Spleen (tissue), 11 donors: ENCODE measurements around the gene TNFAIP6. TPM values are rescaled to one million over a fixed set of nuclear protein-coding genes. Genes with fewer than 3 reads are reported as not detected.

Source experiments
- DNase-seq: peaks from one replicate; pipeline ENCODE4 v3.0.0-alpha.2; 2020
- H3K27ac ChIP-seq, 8 donors: fragments of 200-600 bp; sonication (generic) in 7 of 8; 1 replicate in 4 of 8; 2 replicates in 4 of 8; pipeline versions ENCODE4 v1.5.0 to v1.8.0; 2016 to 2021; ENCODE audit warnings: inconsistent platforms in 4 of 8, mild to moderate bottlenecking in 4 of 8, moderate library complexity in 1 of 8
- H3K27me3 ChIP-seq, 7 donors: fragments of 200-600 bp; sonication (generic) in 6 of 7; replicated peaks in 1 of 7; 1 replicate in 4 of 7; 2 replicates in 3 of 7; pipeline versions ENCODE4 v1.5.0 to v1.8.0; 2016 to 2021; ENCODE audit warnings: inconsistent platforms in 3 of 7, mild to moderate bottlenecking in 1 of 7
- H3K36me3 ChIP-seq, 6 donors: fragments of 200-600 bp; sonication (generic) in 5 of 6; 1 replicate in 4 of 6; 2 replicates in 2 of 6; pipeline versions ENCODE4 v1.5.0 to v1.8.0; 2016 to 2021; ENCODE audit warnings: inconsistent platforms in 2 of 6
- H3K4me1 ChIP-seq, 6 donors: fragments of 200-600 bp; sonication (generic) in 5 of 6; 1 replicate in 3 of 6; 2 replicates in 3 of 6; pipeline versions ENCODE4 v1.5.0 to v1.8.0; 2016 to 2021; ENCODE audit warnings: inconsistent platforms in 3 of 6
- H3K4me3 ChIP-seq, 8 donors: fragments of 200-600 bp; sonication (generic) in 7 of 8; 1 replicate in 4 of 8; 2 replicates in 4 of 8; pipeline versions ENCODE4 v1.5.0 to v1.8.0; 2016 to 2021; ENCODE audit warnings: inconsistent platforms in 4 of 8, mild to moderate bottlenecking in 4 of 8, moderate library complexity in 2 of 8
- H3K9me3 ChIP-seq, 8 donors: fragments of 200-600 bp; sonication (generic) in 7 of 8; 1 replicate in 4 of 8; 2 replicates in 4 of 8; pipeline versions ENCODE4 v1.5.0 to v1.8.0; 2016 to 2021; ENCODE audit warnings: inconsistent platforms in 4 of 8
- POLR2A ChIP-seq, 3 donors: fragments of 450-650 bp; IDR thresholded peaks; one replicate each; pipeline ENCODE4 v1.5.1; 2017; ENCODE audit warnings: antibody characterized with exemption in 3 of 3, mild to moderate bottlenecking in 1 of 3
- POLR2AphosphoS5 ChIP-seq, 3 donors: sonication (generic); formaldehyde crosslinking; IDR thresholded peaks; one replicate each; pipeline ENCODE4 v1.5.1; 2017; ENCODE audit warnings: antibody characterized with exemption in 3 of 3
- WGBS, 5 donors: extraction: QIAGEN DNeasy Blood & Tissue Kit in 3 of 5; methylation state at CpG; one replicate each; pipeline versions ENCODE4 v1.1.5 to v1.1.7; 2013 to 2018; 5-methylcytosine and 5-hydroxymethylcytosine counted together
- intact Hi-C: fragments of 100-400 bp; cut with DNase I; formaldehyde crosslinking; loops from one replicate; pipeline ENCODE4 v1.15.0; 2023; ENCODE audit warnings: low total_unique reads
- polyA plus RNA-seq, 3 donors: library from polyadenylated mRNA; stranded (reverse); fragments of 200-250 nt; gene quantifications; one replicate each; pipeline ENCODE4 v1.2.1, GENCODE V29; 2013
- total RNA-seq, 7 donors: library from RNA; depleted of rRNA in 3 of 7; stranded (reverse); fragments of >200 nt in 3 of 7; fragmentation: NEBNext Ultra II Directional in 4 of 7; extraction: Animal tissue kit (Norgen Biotek cat#: 25700) in 4 of 7; gene quantifications; one replicate each; pipeline versions ENCODE4 v1.1.0 to v1.2.1, GENCODE V29; 2016 to 2021
- TF ChIP-seq, protein P1 (sequence below), 11 experiments: fragments of 200-600 bp in 7 of 11; fragments of 450-650 bp in 4 of 11; sonication (generic) in 4 of 11; IDR thresholded peaks in 8 of 11; conservative IDR thresholded peaks in 3 of 11; 1 replicate in 7 of 11; 2 replicates in 4 of 11; pipeline versions ENCODE4 v1.4.0 to v1.8.0; 2016 to 2021; ENCODE audit warnings: antibody characterized with exemption in 11 of 11, inconsistent platforms in 4 of 11, mild to moderate bottlenecking in 1 of 11
- donor health status: healthy with polysubstance abuse.
- donor health status: DM: no; HTN: no; CAD: no; lungs with moderate emphysema.
- donor health status: DM: no; HTN: no; CAD: no.
- donor health status: Bipolar disorder and iron deficiency.
- donor health status: healthy.
- donor health status: DM: no; HTN: no; CAD: no.
- donor health status: DM: yes; HTN: yes; CAD: no.

TNFAIP6 gene
- total and polyA plus RNA-seq, 10 donors, result 0.46 to 19.7 (median 4.1) TPM

DNA sequence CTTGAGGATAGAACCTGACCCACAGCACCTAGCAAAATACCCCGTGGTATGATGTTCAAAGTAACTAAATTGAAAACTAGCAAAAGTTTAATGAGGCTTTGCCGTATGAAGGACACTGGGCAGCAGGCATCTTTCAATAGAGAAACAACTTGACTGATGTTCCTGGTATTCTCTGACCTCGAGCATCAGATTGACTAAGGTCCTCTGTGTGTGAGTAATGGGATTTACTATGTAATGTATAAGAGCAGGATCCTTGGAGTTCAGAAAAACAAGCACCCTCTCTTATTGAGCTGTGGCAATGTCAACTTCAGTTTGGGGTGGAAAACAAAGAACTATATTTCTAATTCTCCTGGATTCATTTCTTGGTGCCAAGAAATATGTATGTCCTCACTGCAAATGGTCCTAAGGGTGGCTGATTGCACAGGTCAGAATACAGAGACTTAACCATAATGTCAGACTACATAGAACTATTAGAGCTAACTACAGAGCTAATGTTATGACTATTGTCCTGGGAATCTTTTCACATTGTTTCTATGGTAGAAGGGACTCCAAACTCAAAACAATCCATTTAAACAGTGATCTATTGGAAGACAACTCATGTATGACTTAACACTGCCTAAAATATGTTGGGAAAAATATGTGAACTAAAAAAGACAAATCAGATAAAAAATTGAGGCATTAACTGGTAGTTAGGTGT is 4.4 kb downstream of the TNFAIP6 start:
- intact Hi-C loops, result no loop called here
- peaks cover 0 to under 1% (median 0%) of the 10 kb centered on the region in 6 donors for H3K36me3 ChIP-seq
- no peaks in the 10 kb centered on the region for H3K27me3 ChIP-seq
- no peak overlapping the region for H3K27ac ChIP-seq
- no peak overlapping the region for H3K4me3 ChIP-seq
- H3K9me3 ChIP-seq, result no peaks in the 10 kb centered on the region
- peaks cover 0 to 5% (median 0%) of the 10 kb centered on the region in 6 donors for H3K4me1 ChIP-seq
- WGBS, 5 donors, result 69 to 92% (median 79%) methylated on average over 3 of the region's 3 CpGs
- TF ChIP-seq POLR2A (IDR thresholded peaks at IDR 0.05) (no peak), POLR2AphosphoS5 (IDR thresholded peaks at IDR 0.05) (no peak)
- TF ChIP-seq, protein P1, sequence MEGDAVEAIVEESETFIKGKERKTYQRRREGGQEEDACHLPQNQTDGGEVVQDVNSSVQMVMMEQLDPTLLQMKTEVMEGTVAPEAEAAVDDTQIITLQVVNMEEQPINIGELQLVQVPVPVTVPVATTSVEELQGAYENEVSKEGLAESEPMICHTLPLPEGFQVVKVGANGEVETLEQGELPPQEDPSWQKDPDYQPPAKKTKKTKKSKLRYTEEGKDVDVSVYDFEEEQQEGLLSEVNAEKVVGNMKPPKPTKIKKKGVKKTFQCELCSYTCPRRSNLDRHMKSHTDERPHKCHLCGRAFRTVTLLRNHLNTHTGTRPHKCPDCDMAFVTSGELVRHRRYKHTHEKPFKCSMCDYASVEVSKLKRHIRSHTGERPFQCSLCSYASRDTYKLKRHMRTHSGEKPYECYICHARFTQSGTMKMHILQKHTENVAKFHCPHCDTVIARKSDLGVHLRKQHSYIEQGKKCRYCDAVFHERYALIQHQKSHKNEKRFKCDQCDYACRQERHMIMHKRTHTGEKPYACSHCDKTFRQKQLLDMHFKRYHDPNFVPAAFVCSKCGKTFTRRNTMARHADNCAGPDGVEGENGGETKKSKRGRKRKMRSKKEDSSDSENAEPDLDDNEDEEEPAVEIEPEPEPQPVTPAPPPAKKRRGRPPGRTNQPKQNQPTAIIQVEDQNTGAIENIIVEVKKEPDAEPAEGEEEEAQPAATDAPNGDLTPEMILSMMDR (IDR thresholded peaks at IDR 0.05 in 8 of 11, conservative IDR thresholded peaks at IDR 0.05 in 3 of 11), result no peak
- no peak for DNase-seq

DNA sequence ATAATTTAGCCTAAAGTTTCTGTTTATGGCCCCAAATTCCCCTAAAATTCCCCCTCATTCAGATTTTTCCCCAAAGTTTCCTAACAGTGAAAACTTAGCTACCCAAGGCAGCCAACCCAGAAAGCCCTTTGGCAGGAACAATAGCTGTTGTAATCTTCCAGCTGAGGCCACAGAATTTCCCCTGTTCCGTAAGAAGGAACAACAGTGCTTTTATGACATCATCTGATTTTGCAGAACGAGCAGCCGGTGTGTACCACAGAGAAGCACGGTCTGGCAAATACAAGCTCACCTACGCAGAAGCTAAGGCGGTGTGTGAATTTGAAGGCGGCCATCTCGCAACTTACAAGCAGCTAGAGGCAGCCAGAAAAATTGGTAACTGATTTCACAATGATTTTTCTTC is 6.3 kb downstream of the TNFAIP6 start:
- Histone ChIP-seq H3K27me3 (no peaks in the 10 kb centered on the region), H3K36me3 (peaks cover 0 to 12% (median 0%) of the 10 kb centered on the region in 6 donors), H3K4me3 (peak overlapping the region in 1 of 8 donors; percentile 32), H3K9me3 (peaks cover 0 to 6% (median 0%) of the 10 kb centered on the region in 8 donors), H3K4me1 (peaks cover 0 to 5% (median 0%) of the 10 kb centered on the region in 6 donors), H3K27ac (peak overlapping the region in 7 of 8 donors; percentile 23 to 87 (median 66))
- DNase-seq, result no peak
- intact Hi-C loops, result no loop called here
- 42 to 63% (median 46%) methylated on average over 8 of the region's 8 CpGs for WGBS, 5 donors
- TF ChIP-seq, protein P1 (IDR thresholded peaks at IDR 0.05 in 8 of 11, conservative IDR thresholded peaks at IDR 0.05 in 3 of 11), result no peak
- no peak for TF ChIP-seq POLR2A (IDR thresholded peaks at IDR 0.05)
- TF ChIP-seq POLR2AphosphoS5 (IDR thresholded peaks at IDR 0.05), result peak in 1 of 3 donors; percentile 52

DNA sequence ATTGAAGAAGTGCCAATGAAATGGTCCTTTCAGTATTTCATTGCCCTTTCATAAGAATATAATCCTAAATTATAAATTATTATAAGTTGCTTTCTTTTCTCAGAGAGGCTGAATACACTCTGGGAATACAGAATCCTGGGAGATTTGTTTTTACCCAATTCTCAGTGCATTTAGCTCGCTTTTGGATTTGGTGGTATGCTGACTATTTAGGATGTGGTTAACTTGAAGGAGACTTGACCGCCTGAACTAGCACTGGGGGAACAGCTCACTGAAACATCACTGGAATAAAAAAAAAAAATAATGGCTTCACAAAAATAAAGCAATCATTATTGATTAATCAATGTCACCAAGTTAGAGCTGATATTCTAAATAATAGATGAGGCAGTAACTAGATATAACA is 10.2 kb downstream of the TNFAIP6 start:
- no peaks in the 10 kb centered on the region for H3K27me3 ChIP-seq
- H3K4me3 ChIP-seq, result no peak overlapping the region
- peaks cover 0 to 5% (median 0%) of the 10 kb centered on the region in 6 donors for H3K4me1 ChIP-seq
- intact Hi-C loops, result no loop called here
- peaks cover 0 to 13% (median 0%) of the 10 kb centered on the region in 8 donors for H3K9me3 ChIP-seq
- H3K27ac ChIP-seq, result no peak overlapping the region
- TF ChIP-seq POLR2AphosphoS5 (IDR thresholded peaks at IDR 0.05) (no peak), POLR2A (IDR thresholded peaks at IDR 0.05) (no peak)
- TF ChIP-seq, protein P1 (IDR thresholded peaks at IDR 0.05 in 8 of 11, conservative IDR thresholded peaks at IDR 0.05 in 3 of 11), result no peak
- WGBS, 5 donors, result 86 to 96% (median 90%) methylated on average over 2 of the region's 2 CpGs
- H3K36me3 ChIP-seq, result peaks cover 0 to 47% (median 0%) of the 10 kb centered on the region in 6 donors
- no peak for DNase-seq

DNA sequence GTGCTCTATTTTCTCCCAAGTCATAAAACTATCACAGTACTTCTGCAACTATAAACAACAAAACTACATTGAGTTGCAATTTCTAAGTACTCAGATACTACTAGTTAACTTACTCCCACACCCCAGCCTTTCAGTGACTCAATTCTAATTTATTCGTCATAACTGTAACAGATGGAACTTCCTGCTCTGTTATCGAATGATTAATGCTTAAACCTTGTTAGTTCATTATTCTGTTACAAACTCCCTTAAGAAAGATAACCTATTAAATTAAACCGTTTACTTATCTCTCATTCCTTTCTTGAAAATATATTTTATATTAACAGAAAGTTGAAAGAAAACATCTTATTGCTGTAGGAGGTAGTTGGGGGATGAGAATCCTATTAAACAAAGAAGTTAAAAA is 17.0 kb downstream of the TNFAIP6 start:
- no peaks in the 10 kb centered on the region for H3K27me3 ChIP-seq
- peaks cover 0 to 43% (median 0%) of the 10 kb centered on the region in 6 donors for H3K36me3 ChIP-seq
- no peak for DNase-seq
- WGBS, 5 donors, result 22 to 38% (median 27%) methylated on average over 3 of the region's 3 CpGs
- TF ChIP-seq POLR2A (IDR thresholded peaks at IDR 0.05), result no peak
- H3K9me3 ChIP-seq, result no peaks in the 10 kb centered on the region
- intact Hi-C loops, result no loop called here
- no peak overlapping the region for H3K4me3 ChIP-seq
- no peaks in the 10 kb centered on the region for H3K4me1 ChIP-seq
- no peak overlapping the region for H3K27ac ChIP-seq
